Right lobe of liver (tissue), 6 donors: ENCODE data around the gene GRM3. TPM values are rescaled to one million over a fixed set of nuclear protein-coding genes. Genes with fewer than 3 reads are reported as not detected.

Source experiments
- ATAC-seq, 4 donors: fragments of 200-7000 bp; cut with Tn5 transposase; one replicate each; pipeline ENCODE4 v1.9.1; 2020; ENCODE audit warnings: mild to moderate bottlenecking in 4 of 4, moderate library complexity in 4 of 4
- DNase-seq, 3 donors: peaks; one replicate each; pipeline ENCODE4 v3.0.0-alpha.2; 2020
- H3K27ac ChIP-seq, 3 donors: fragments of 200-600 bp; one replicate each; pipeline ENCODE4 v1.8.0; 2022
- H3K27me3 ChIP-seq, 2 donors: fragments of 200-600 bp; one replicate each; pipeline ENCODE4 v1.8.0; 2022
- H3K36me3 ChIP-seq, 4 donors: fragments of 200-600 bp; sonication (generic) in 1 of 4; one replicate each; pipeline versions ENCODE4 v1.5.1 to v1.8.0; 2017 to 2022; ENCODE audit warnings: control low read depth in 1 of 4
- H3K4me1 ChIP-seq, 4 donors: fragments of 200-600 bp; sonication (generic) in 1 of 4; one replicate each; pipeline versions ENCODE4 v1.5.1 to v1.8.0; 2017 to 2022; ENCODE audit warnings: control low read depth in 1 of 4
- H3K4me3 ChIP-seq, 3 donors: fragments of 200-600 bp; one replicate each; pipeline ENCODE4 v1.8.0; 2022
- H3K9me3 ChIP-seq, 4 donors: fragments of 200-600 bp; sonication (generic) in 1 of 4; one replicate each; pipeline versions ENCODE4 v1.5.1 to v1.8.0; 2017 to 2022; ENCODE audit warnings: control low read depth in 1 of 4
- POLR2A ChIP-seq: fragments of 450-650 bp; IDR thresholded peaks from one replicate; pipeline ENCODE4 v1.6.1; 2017; ENCODE audit warnings: antibody characterized with exemption, mild to moderate bottlenecking
- WGBS: methylation state at CpG from one replicate; pipeline ENCODE4 v1.1.6; 2018; ENCODE audit warnings: low coverage, low lambda C conversion rate; ENCODE audit not compliant: insufficient coverage; ENCODE audit errors: missing lambda C conversion rate; 5-methylcytosine and 5-hydroxymethylcytosine counted together
- intact Hi-C, 2 donors: fragments of 100-400 bp; cut with DNase I; formaldehyde crosslinking; loops; one replicate each; pipeline versions ENCODE4 v1.11.2 to v1.14.1; 2022
- total RNA-seq, 6 experiments: library from RNA; depleted of rRNA in 2 of 6; stranded (reverse); fragments of >200 nt in 2 of 6; fragmentation: NEBNext Ultra II Directional in 3 of 6; extraction: Animal tissue kit (Norgen Biotek cat#: 25700) in 3 of 6; gene quantifications; one replicate each; pipeline versions ENCODE4 v1.1.0 to v1.2.4, GENCODE V29; 2016 to 2023
- TF ChIP-seq, protein P1 (sequence below), 4 donors: fragments of 200-600 bp in 3 of 4; fragments of 450-650 bp in 1 of 4; IDR thresholded peaks; one replicate each; pipeline versions ENCODE4 v1.5.1 to v1.8.0; 2016 to 2022; ENCODE audit warnings: antibody characterized with exemption in 4 of 4, mild to moderate bottlenecking in 2 of 4
- donor health status: DM: no; HTN: yes; CAD: no.
- donor health status: DM: no; HTN: no; CAD: no.
- donor health status: DM: no; HTN: no; CAD: no.
- donor health status: DM: no; HTN: yes; CAD: no.
- donor health status: DM: no; HTN: yes; CAD: no.

The GRM3 gene
- total RNA-seq, 6 experiments from 2014 or later = 0.12 TPM; not detected in 5

DNA sequence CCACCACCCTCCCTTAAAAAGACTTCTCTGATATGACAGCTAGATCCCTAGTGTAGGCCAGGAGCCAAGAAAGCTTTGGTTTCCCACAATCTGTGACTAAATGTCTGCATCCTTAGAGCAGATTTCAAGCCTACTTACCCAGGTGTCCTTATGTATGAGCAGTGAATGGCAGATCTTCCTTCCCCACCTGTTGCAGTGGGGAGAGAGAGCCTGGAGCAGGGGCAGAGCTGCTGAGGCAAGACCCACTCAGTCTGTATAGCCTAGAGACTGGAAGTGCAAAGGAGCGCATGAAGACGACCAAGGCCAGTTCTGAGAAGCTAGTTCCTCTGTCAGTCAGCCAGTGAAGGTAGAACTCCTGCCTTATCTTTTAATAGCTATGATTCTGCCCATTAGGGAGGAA lies 180.1 kb downstream of the GRM3 start:
- no peaks in the 10 kb centered on the region for H3K9me3 ChIP-seq
- no peaks in the 10 kb centered on the region for H3K4me1 ChIP-seq
- no peaks in the 10 kb centered on the region for H3K36me3 ChIP-seq
- 82% methylated on average over 2 of the region's 2 CpGs for WGBS
- TF ChIP-seq, protein P1, sequence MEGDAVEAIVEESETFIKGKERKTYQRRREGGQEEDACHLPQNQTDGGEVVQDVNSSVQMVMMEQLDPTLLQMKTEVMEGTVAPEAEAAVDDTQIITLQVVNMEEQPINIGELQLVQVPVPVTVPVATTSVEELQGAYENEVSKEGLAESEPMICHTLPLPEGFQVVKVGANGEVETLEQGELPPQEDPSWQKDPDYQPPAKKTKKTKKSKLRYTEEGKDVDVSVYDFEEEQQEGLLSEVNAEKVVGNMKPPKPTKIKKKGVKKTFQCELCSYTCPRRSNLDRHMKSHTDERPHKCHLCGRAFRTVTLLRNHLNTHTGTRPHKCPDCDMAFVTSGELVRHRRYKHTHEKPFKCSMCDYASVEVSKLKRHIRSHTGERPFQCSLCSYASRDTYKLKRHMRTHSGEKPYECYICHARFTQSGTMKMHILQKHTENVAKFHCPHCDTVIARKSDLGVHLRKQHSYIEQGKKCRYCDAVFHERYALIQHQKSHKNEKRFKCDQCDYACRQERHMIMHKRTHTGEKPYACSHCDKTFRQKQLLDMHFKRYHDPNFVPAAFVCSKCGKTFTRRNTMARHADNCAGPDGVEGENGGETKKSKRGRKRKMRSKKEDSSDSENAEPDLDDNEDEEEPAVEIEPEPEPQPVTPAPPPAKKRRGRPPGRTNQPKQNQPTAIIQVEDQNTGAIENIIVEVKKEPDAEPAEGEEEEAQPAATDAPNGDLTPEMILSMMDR (IDR thresholded peaks at IDR 0.05) = no peak
- no peak for TF ChIP-seq POLR2A
- H3K4me3 ChIP-seq = no peak overlapping the region
- ATAC-seq (no peak), DNase-seq (no peak)
- H3K27me3 ChIP-seq = no peaks in the 10 kb centered on the region
- H3K27ac ChIP-seq = no peak overlapping the region
- intact Hi-C loops = no loop called here

DNA sequence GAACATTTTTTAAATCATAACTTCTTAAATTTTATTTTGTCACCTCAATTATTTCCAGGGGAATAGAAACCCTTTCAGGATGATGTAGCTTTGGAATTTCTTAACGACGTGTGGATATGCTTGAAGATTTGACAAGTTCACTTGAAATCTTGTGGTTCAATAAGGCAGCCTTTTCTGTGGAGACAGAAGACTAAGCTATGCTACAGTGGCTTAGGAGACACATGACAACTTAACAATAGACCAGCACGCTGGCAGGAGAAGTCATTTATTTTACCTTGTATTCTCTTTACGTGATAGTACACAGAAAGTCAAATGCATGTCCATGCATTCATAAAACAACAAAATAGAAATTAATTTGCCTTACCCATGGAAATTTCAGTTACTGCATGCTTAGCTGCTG lies 181.6 kb downstream of the GRM3 start:
- intact Hi-C loops = no loop called here
- H3K36me3 ChIP-seq = no peaks in the 10 kb centered on the region
- TF ChIP-seq POLR2A = no peak
- no peaks in the 10 kb centered on the region for H3K27me3 ChIP-seq
- no peak overlapping the region for H3K27ac ChIP-seq
- ATAC-seq = no peak
- no peak overlapping the region for H3K4me3 ChIP-seq
- WGBS = 60% methylated on average over 4 of the region's 4 CpGs
- no peak for DNase-seq
- H3K4me1 ChIP-seq = no peaks in the 10 kb centered on the region
- no peaks in the 10 kb centered on the region for H3K9me3 ChIP-seq

DNA sequence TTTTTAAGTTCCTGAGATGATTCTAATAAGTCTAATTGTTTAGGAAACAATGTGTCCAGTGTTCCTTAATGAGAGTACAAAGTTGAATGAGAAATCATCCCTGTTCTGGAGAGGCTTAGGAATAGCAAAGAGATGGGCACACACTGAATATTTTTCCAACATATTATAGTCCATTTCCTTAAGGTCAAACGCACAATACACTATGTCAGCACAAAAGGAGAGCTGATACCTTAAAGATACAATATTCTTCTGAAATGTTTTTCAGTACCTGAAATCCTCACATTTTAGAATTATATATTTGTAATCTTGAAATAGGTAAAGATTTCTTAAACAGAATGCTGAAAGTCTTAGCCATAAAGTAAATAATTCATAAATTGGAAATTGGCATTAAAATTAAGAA lies 183.2 kb downstream of the GRM3 start:
- Histone ChIP-seq H3K4me3 (no peak overlapping the region), H3K9me3 (no peaks in the 10 kb centered on the region), H3K36me3 (no peaks in the 10 kb centered on the region), H3K27ac (no peak overlapping the region), H3K4me1 (no peaks in the 10 kb centered on the region), H3K27me3 (no peaks in the 10 kb centered on the region)
- 63% methylated on average over 1 of the region's 1 CpG for WGBS
- DNase-seq = no peak
- TF ChIP-seq, protein P1 (IDR thresholded peaks at IDR 0.05) = no peak
- no peak for TF ChIP-seq POLR2A
- no peak for ATAC-seq
- intact Hi-C loops = no loop called here

DNA sequence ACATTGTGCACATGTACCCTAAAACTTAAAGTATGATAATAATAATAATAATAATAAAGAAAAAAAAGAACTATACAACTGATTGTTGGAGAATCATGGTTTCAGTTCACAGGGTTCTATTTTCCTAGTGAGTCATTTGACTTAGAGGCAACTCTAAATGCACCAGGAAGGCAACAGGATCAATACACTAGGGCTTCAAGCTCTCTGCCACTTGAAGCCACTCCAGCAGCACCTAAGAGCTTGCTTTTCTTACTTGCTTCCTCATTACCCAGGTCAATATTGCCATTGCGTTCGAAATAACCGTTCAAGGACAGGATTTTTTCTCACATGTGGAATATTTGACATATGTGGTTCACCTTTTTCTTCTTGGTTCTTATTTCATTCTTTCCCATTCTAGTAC lies 189.7 kb downstream of the GRM3 start:
- Histone ChIP-seq H3K9me3 (no peaks in the 10 kb centered on the region), H3K4me1 (no peaks in the 10 kb centered on the region), H3K27ac (no peak overlapping the region), H3K27me3 (no peaks in the 10 kb centered on the region), H3K36me3 (no peaks in the 10 kb centered on the region), H3K4me3 (no peak overlapping the region)
- no peak for DNase-seq
- ATAC-seq = no peak
- TF ChIP-seq POLR2A = no peak
- TF ChIP-seq, protein P1 (IDR thresholded peaks at IDR 0.05) = no peak
- WGBS = 92% methylated on average over 3 of the region's 3 CpGs
- intact Hi-C loops = no loop called here

DNA sequence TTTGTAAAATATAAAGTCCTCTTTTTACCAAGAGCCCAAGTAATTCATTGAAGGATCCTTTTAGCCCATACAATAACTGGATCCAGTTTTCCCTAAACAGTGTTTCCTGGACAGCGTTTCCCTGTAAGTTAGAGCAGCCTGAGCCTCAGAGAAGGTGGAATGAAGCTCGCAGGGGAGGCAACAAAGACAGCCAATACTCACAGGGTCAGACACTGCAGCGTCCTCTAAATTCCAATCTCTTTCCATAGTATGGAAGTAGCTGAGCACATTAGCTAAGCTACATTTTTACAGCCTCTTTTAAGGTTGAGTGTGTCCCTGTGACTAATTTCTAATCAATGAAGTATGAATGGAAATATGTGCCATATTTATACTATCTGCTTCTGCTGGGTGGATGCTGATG lies 193.5 kb downstream of the GRM3 start:
- H3K9me3 ChIP-seq = no peaks in the 10 kb centered on the region
- WGBS = 61% methylated on average over 3 of the region's 3 CpGs
- ATAC-seq (no peak), DNase-seq (no peak)
- H3K36me3 ChIP-seq = no peaks in the 10 kb centered on the region
- H3K4me1 ChIP-seq = no peaks in the 10 kb centered on the region
- intact Hi-C loops = no loop called here
- no peaks in the 10 kb centered on the region for H3K27me3 ChIP-seq
- no peak overlapping the region for H3K4me3 ChIP-seq
- H3K27ac ChIP-seq = no peak overlapping the region
- no peak for TF ChIP-seq POLR2A
- TF ChIP-seq, protein P1 (IDR thresholded peaks at IDR 0.05) = no peak
